CD4-positive, alpha-beta T cell treated with Interferon alpha-2 for 1 hour (primary cell): ENCODE data around the gene RELN.

ENCODE experiments used
- DNase-seq, 2 donors: peaks; one replicate each; pipeline ENCODE4 v3.0.0-alpha.2; 2020 to 2022

The RELN gene

GRCh38 chr7:103711413-103711812 lies 278.0 kb downstream of the RELN start:
- no peak for DNase-seq

- DNase-seq: no peak
Observed at GRCh38 chr7:103710247-103710646, 279.2 kb downstream of the RELN start.

GRCh38 chr7:103706805-103707204 lies 282.7 kb downstream of the RELN start:
- no peak for DNase-seq

GRCh38 chr7:103705542-103705941 lies 283.9 kb downstream of the RELN start:
- no peak for DNase-seq

- DNase-seq: no peak
Observed at GRCh38 chr7:103704701-103705100, 284.8 kb downstream of the RELN start.

DNA sequence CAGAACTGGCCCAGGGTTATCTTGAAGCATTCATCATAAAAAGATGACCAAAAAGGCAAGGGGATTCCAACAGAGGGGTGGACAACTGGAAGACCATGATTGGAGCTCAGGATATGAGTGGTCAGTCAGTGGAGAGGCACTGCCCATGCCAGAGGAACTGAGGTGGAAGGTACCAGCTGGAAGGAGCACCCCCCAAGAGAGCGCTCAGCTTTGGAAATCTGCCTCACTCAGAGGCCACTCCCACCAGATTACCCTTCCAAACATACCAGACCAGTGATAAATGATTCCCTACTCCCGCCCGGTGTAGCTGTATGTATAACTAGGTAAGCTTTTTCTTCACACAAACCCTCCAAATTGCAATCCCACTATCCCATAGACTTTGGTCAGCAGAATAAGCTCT lies 286.5 kb downstream of the RELN start:
- no peak for DNase-seq

- DNase-seq: no peak
Observed at GRCh38 chr7:103702454-103702853, 287.0 kb downstream of the RELN start.

- no peak for DNase-seq
Observed at GRCh38 chr7:103699032-103699431, 290.4 kb downstream of the RELN start.

DNA sequence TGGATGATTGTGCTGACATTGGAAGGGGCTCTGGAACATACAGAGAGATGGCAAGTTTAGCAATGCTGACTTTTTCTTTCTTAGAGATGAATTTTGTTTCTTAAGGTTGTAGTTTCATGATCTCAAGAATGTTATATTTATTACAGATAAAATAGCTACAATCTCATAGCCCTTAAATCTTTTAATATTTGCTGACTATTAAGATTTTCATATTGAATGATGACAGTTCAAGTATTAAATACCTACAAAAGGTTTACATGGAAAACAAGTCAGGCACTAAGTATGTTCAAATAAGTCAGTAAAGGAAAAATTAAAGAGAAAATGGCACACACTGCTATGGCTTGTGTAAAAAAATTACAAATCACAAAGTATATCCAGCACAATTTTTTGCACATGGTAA lies 291.4 kb downstream of the RELN start:
- DNase-seq: no peak

- no peak for DNase-seq
Observed at GRCh38 chr7:103695521-103695920, 293.9 kb downstream of the RELN start.

DNA sequence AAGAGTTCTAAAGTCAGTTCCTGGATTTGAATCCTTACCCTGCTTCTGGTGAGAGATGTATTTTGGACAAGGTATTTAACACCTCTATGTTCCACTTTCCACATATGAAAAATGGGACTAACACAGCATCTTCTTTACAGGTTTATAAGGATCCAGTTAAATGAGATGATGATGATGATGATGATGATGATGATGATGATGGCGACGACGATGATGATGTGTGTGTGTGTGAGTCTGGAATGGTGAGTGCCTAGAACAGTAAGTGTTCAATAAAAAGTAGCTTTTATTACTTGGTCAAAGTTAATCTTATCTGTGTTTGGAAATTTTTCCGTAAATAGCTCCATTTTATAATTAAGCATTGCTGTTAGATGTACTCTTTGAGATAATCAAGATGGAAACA lies 295.2 kb downstream of the RELN start:
- DNase-seq: no peak

GRCh38 chr7:103691291-103691690 lies 298.2 kb downstream of the RELN start:
- DNase-seq: no peak

GRCh38 chr7:103690242-103690974 lies 299.1 kb downstream of the RELN start:
- DNase-seq: no peak

DNA sequence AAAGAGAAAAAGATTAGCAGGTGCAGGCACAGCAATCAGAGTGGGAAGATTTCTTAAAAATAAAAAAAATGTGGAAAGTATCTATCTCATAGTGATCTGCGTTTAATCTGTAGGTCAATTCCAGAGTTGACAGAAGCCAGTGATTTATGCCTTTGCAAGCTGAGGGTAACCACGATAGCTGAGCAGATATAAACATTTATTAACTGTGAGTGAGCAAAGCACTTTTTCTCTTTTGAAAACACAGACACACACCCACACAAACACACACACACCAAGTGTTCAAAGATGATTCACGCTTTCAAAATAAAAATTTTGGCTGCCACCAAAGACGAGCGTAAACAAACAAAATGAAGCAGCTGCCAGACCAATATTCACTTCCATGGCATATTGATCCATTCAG lies 300.2 kb downstream of the RELN start:
- DNase-seq: no peak

DNA sequence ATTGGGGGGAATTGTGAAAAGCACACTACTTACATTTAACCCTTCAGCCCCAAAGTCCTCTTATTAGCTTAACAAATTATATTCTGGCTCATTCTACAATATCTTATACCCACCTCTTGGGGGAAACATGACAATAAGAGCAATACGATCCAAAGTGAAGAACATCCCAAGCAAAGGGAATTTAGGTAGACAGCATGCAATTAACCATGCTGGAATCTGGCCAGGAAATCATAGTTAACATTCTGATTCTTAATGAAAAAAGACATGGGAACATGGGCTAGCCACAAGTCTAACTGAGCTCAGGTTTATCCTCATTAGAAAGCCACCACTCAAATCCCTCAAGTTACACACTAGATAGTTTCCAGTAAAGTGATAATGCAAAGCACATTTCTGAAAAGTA lies 301.5 kb downstream of the RELN start:
- no peak for DNase-seq

DNA sequence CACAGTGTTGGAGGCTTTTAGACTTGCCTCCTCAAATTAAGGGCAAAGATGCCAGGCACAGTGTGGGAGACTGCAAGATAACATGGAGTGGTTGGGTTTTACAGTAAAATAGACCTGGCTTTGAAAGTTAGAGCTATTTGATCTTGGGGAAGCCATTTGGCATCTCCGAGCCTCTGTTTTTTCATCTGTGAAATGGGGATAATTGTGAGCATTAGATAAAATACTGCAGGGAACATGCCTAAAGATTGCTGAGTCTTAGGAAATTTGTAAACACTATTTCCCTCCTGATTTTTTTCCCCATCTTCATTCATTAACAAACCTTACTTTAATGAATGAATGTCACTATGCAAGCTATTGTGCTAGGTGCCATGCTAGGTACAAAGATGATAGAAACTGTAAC lies 302.2 kb downstream of the RELN start:
- DNase-seq: no peak

DNA sequence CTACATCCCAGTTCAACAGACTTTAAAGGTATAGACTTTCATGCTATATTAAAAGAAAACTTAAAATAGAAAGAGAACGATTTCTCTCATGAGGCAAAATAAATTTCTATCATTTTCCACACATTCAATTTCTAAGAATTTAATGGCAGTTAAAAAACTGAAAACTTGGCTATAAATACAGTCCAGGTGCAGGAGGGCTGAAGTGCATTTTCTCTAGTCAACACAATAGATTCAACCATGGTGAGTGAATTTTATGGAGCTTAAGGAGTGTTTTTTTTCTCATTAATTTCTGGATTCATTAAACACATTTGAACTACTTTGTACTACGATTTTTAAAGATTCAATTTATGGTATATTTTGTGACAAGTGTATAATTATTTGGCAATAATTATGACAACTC lies 302.7 kb downstream of the RELN start:
- no peak for DNase-seq

DNA sequence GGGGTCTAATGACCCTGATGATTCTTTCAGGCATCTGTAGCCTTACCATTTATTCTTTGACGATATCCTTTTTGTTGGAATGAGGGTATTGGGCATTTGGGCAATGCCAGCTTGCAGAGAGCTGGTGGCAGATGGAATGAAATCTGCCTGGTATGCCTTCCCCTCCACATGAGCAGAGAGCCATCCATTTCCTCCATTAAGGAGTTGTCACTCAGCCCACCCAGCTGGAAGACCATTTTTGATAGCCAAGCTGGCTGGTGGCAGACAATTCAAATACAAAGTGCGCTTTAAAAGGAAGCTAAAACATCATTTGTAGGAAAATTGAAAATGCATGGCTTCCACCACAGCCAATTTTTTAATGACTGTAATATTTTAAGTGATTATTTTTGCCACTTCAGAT lies 303.4 kb downstream of the RELN start:
- DNase-seq: no peak

- DNase-seq: no peak
Observed at GRCh38 chr7:103685646-103686045, 303.8 kb downstream of the RELN start.

DNA sequence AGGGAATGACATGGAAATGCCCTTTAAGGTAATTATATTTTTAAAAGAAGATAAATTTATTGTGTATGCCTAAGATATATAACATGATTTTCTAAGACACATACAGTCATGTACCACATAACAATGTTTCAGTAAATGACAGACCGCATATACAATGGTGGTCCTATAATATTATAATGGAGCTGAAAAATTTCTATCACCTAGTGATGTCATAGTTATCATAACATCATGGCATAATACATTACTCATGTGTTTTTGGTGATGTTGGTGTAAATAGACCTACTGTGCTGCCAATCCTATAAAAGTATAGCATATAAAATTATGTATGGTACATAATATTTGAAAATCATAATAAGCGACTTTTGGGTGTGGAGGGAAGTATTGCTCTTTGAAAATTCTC lies 306.1 kb downstream of the RELN start:
- no peak for DNase-seq

DNA sequence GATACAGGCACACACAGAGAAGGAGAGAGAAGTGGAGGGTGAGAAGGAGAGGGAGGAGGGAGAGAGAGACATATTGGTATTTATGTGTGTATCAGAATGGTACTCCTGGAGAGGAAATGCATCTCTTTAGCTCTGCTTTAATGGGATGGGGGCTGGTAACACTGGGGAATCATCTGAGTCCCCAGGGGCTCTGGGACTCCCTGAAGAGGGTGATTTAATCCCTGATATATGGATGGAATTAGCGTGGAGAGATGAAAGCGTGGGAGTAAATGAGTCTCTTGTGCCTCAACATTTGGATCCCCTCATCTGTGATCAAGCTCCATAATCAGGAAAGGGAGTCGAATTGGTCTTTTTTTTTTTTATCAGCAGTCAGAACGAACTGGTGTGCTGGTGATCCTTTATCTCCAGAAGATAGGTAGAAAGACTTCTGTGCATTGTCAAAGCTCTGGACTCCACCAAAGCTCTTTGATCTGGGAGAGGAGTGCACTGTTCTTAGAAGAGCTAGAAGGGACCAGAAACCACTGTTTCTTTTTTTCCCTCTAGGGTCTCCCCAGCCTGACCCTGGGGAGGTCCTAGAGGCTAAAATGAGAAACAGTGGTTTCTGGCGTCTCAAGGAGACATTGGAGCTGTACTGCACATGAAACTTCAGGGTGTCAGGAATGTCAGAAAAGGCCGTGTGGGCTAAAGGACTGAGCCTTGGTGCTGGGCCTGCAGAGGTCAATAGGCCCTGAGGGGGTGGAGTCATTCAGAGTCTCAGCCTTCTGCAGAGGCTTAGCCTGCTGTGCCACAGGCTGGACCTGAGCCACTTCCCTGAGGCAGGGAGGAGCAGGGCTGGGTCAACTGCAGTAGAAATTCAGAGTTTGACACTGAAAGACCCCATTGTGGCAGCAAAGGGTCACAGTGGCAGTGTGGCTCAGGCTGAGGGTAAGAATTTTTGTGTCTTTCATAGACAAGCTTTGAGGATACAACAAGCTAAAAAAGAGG lies 309.0 kb downstream of the RELN start:
- DNase-seq: no peak

DNA sequence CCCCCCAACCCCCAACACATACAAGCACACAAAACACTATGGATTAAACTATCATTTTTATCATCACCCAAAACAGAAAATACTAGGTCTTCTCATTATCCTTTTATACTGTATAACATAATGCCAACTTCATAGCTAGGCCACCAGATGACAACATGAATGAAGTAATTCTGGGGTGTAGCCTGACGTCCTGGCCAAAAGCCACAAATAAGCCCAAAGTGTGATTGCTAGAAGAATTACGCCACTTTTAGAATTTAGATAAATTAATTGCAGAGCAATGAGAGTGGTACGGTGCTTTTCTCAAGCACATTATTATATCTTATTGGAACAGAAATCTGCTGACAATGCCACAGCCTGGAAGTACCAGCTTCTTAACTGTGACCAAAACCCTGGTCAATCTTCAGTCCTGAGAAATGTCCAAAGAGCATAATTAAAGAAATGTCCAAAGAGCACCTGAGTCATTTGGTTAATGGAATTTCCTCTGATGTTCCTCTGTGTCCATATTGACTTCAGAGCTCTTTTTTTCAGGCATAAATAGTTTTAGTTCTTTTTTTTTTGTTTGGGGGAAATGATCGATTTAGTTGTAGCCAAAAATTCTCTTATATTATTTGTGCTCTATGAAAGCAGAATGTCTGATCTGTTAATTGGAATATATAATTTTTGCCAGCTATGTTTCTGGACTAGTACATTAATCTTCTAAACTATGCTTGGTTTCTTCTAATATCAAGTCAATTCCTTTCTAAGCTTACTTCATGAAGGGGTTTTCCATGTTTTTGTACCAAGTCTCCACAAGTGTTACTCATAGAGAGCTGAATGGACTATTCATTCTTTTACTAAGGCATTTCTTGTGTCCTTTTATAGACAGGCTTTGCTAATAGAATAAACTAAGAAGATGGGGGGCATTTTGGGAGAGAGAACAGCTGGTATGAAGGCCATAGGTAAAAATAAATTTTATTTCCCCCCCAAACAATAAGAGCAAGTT lies 310.0 kb downstream of the RELN start:
- no peak for DNase-seq
